ENCODE measurements around the gene CFAP210.

The CFAP210 gene

GRCh38 chr2:169673921-169674320 is 20.3 kb downstream of the CFAP210 start:
- H3K36me3 ChIP-seq (ENCODE audit: insufficient read depth, low read length): no peaks in the 10 kb centered on the region
- H3K27ac ChIP-seq: no peak overlapping the region
- H3K9me3 ChIP-seq (ENCODE audit: low read depth, low read length): no peaks in the 10 kb centered on the region
- no peak overlapping the region for H3K4me3 ChIP-seq
- H3K9ac ChIP-seq (ENCODE audit: insufficient read length): no peak overlapping the region
- no peak for DNase-seq (ENCODE audit: low read depth, low spot score)
- no peak for TF ChIP-seq POLR2AphosphoS5 (IDR thresholded peaks at IDR 0.05; ENCODE audit: borderline replicate concordance, low read depth, low read length)
- no peak for TF ChIP-seq FOXP2 (optimal IDR thresholded peaks at IDR 0.05; ENCODE audit: control extremely low read depth, extremely low read length, insufficient read depth)
- no peak for TF ChIP-seq EZH2 (IDR thresholded peaks at IDR 0.05)

GRCh38 chr2:169673106-169673505 is 21.1 kb downstream of the CFAP210 start:
- H3K27ac ChIP-seq: no peak overlapping the region
- H3K9me3 ChIP-seq (ENCODE audit: low read depth, low read length): no peaks in the 10 kb centered on the region
- no peak overlapping the region for H3K4me3 ChIP-seq
- no peaks in the 10 kb centered on the region for H3K36me3 ChIP-seq (ENCODE audit: insufficient read depth, low read length)
- no peak for DNase-seq (ENCODE audit: low read depth, low spot score)
- no peak overlapping the region for H3K9ac ChIP-seq (ENCODE audit: insufficient read length)
- TF ChIP-seq POLR2AphosphoS5 (IDR thresholded peaks at IDR 0.05; ENCODE audit: borderline replicate concordance, low read depth, low read length): no peak
- no peak for TF ChIP-seq EZH2 (IDR thresholded peaks at IDR 0.05)
- no peak for TF ChIP-seq FOXP2 (optimal IDR thresholded peaks at IDR 0.05; ENCODE audit: control extremely low read depth, extremely low read length, insufficient read depth)

GRCh38 chr2:169672406-169672805 is 21.8 kb downstream of the CFAP210 start:
- no peak overlapping the region for H3K27ac ChIP-seq
- no peak for TF ChIP-seq EZH2 (IDR thresholded peaks at IDR 0.05)
- no peak for TF ChIP-seq FOXP2 (optimal IDR thresholded peaks at IDR 0.05; ENCODE audit: control extremely low read depth, extremely low read length, insufficient read depth)
- TF ChIP-seq POLR2AphosphoS5 (IDR thresholded peaks at IDR 0.05; ENCODE audit: borderline replicate concordance, low read depth, low read length): no peak
- DNase-seq (ENCODE audit: low read depth, low spot score): no peak
- no peaks in the 10 kb centered on the region for H3K36me3 ChIP-seq (ENCODE audit: insufficient read depth, low read length)
- no peak overlapping the region for H3K9ac ChIP-seq (ENCODE audit: insufficient read length)
- H3K9me3 ChIP-seq (ENCODE audit: low read depth, low read length): no peaks in the 10 kb centered on the region
- H3K4me3 ChIP-seq: no peak overlapping the region

GRCh38 chr2:169670937-169671336 is 23.3 kb downstream of the CFAP210 start:
- TF ChIP-seq FOXP2 (optimal IDR thresholded peaks at IDR 0.05; ENCODE audit: control extremely low read depth, extremely low read length, insufficient read depth) (no peak), POLR2AphosphoS5 (IDR thresholded peaks at IDR 0.05; ENCODE audit: borderline replicate concordance, low read depth, low read length) (no peak), EZH2 (IDR thresholded peaks at IDR 0.05) (no peak)
- Histone ChIP-seq H3K9me3 (ENCODE audit: low read depth, low read length) (no peaks in the 10 kb centered on the region), H3K4me3 (no peak overlapping the region), H3K36me3 (ENCODE audit: insufficient read depth, low read length) (no peaks in the 10 kb centered on the region), H3K27ac (no peak overlapping the region), H3K9ac (ENCODE audit: insufficient read length) (no peak overlapping the region)
- DNase-seq (ENCODE audit: low read depth, low spot score): no peak

GRCh38 chr2:169670215-169670651 is 24.0 kb downstream of the CFAP210 start:
- Histone ChIP-seq H3K27ac (no peak overlapping the region), H3K9ac (ENCODE audit: insufficient read length) (no peak overlapping the region), H3K9me3 (ENCODE audit: low read depth, low read length) (no peaks in the 10 kb centered on the region), H3K4me3 (no peak overlapping the region), H3K36me3 (ENCODE audit: insufficient read depth, low read length) (no peaks in the 10 kb centered on the region)
- TF ChIP-seq EZH2 (IDR thresholded peaks at IDR 0.05) (no peak), POLR2AphosphoS5 (IDR thresholded peaks at IDR 0.05; ENCODE audit: borderline replicate concordance, low read depth, low read length) (no peak), FOXP2 (optimal IDR thresholded peaks at IDR 0.05; ENCODE audit: control extremely low read depth, extremely low read length, insufficient read depth) (no peak)
- DNase-seq (ENCODE audit: low read depth, low spot score): no peak

GRCh38 chr2:169667583-169667982 is 26.6 kb downstream of the CFAP210 start:
- Histone ChIP-seq H3K4me3 (no peak overlapping the region), H3K27ac (no peak overlapping the region), H3K9ac (ENCODE audit: insufficient read length) (no peak overlapping the region), H3K36me3 (ENCODE audit: insufficient read depth, low read length) (no peaks in the 10 kb centered on the region), H3K9me3 (ENCODE audit: low read depth, low read length) (no peaks in the 10 kb centered on the region)
- TF ChIP-seq EZH2 (IDR thresholded peaks at IDR 0.05): no peak
- no peak for DNase-seq (ENCODE audit: low read depth, low spot score)

GRCh38 chr2:169664978-169665930 is 29.0 kb downstream of the CFAP210 start:
- Histone ChIP-seq H3K9me3 (ENCODE audit: low read depth, low read length) (no peaks in the 10 kb centered on the region), H3K9ac (ENCODE audit: insufficient read length) (no peak overlapping the region), H3K4me3 (no peak overlapping the region), H3K36me3 (ENCODE audit: insufficient read depth, low read length) (no peaks in the 10 kb centered on the region), H3K27ac (no peak overlapping the region)
- no peak for DNase-seq (ENCODE audit: low read depth, low spot score)
- TF ChIP-seq EZH2 (IDR thresholded peaks at IDR 0.05) (no peak), FOXP2 (optimal IDR thresholded peaks at IDR 0.05; ENCODE audit: control extremely low read depth, extremely low read length, insufficient read depth) (no peak), POLR2AphosphoS5 (IDR thresholded peaks at IDR 0.05; ENCODE audit: borderline replicate concordance, low read depth, low read length) (no peak)

GRCh38 chr2:169664600-169664977 is 29.6 kb downstream of the CFAP210 start:
- no peak for TF ChIP-seq FOXP2 (optimal IDR thresholded peaks at IDR 0.05; ENCODE audit: control extremely low read depth, extremely low read length, insufficient read depth)
- TF ChIP-seq POLR2AphosphoS5 (IDR thresholded peaks at IDR 0.05; ENCODE audit: borderline replicate concordance, low read depth, low read length): no peak
- no peak for TF ChIP-seq EZH2 (IDR thresholded peaks at IDR 0.05)
- Histone ChIP-seq H3K36me3 (ENCODE audit: insufficient read depth, low read length) (no peaks in the 10 kb centered on the region), H3K27ac (no peak overlapping the region), H3K9me3 (ENCODE audit: low read depth, low read length) (no peaks in the 10 kb centered on the region), H3K9ac (ENCODE audit: insufficient read length) (no peak overlapping the region), H3K4me3 (no peak overlapping the region)
- DNase-seq (ENCODE audit: low read depth, low spot score): no peak
